Stimulated activated naive CD8-positive, alpha-beta T cell treated with anti-CD3 and anti-CD28 coated beads, Interleukin-15, amount 100 ng/mL, for 72 hours (primary cell): ENCODE results near the gene MMD.
"Not testable (repeated sequence)": the region's sequence is repeated elsewhere in the genome, so short reads cannot be mapped to it uniquely, and the experiment has no call there.

Source experiments
- ATAC-seq: fragments of 150-1000 bp; cut with Tn5 transposase; 2 replicates; pipeline ENCODE4 v1.10.0; 2021; ENCODE audit warnings: mild to moderate bottlenecking, moderate library complexity
- DNase-seq, 2 donors: peaks; one replicate each; pipeline ENCODE4 v3.0.0; 2021 to 2022
- H3K27ac Mint-ChIP-seq, 2 donors: one replicate each; pipeline ENCODE4 v1.8.0; 2022; ENCODE audit warnings: mild to moderate bottlenecking in 2 of 2, mixed read lengths in 2 of 2, moderate library complexity in 2 of 2
- H3K27me3 Mint-ChIP-seq: one replicate; pipeline ENCODE4 v1.8.0; 2022; ENCODE audit warnings: mixed read lengths
- H3K4me1 Mint-ChIP-seq: one replicate; pipeline ENCODE4 v1.8.0; 2022; ENCODE audit warnings: mild to moderate bottlenecking, mixed read lengths
- H3K4me3 Mint-ChIP-seq, 2 donors: one replicate each; pipeline ENCODE4 v1.8.0; 2022; ENCODE audit warnings: mild to moderate bottlenecking in 2 of 2, mixed read lengths in 2 of 2, moderate library complexity in 1 of 2
- H3K9me3 Mint-ChIP-seq, 2 donors: one replicate each; pipeline ENCODE4 v1.8.0; 2022; ENCODE audit warnings: mixed read lengths in 2 of 2

MMD gene

GRCh38 chr17:55450232-55450825 lies 28.7 kb upstream of the MMD start:
- no peak overlapping the region for H3K27ac Mint-ChIP-seq
- peaks cover 8% of the 10 kb centered on the region for H3K4me1 Mint-ChIP-seq
- H3K27me3 Mint-ChIP-seq: peaks cover 14% of the 10 kb centered on the region
- DNase-seq: no peak
- no peaks in the 10 kb centered on the region for H3K9me3 Mint-ChIP-seq
- no peak for ATAC-seq
- no peak overlapping the region for H3K4me3 Mint-ChIP-seq

- DNase-seq: no peak
- ATAC-seq: no peak
- Mint-ChIP-seq H3K4me3 (no peak overlapping the region), H3K27me3 (peaks cover 10% of the 10 kb centered on the region), H3K27ac (no peak overlapping the region), H3K4me1 (peaks cover 8% of the 10 kb centered on the region), H3K9me3 (no peaks in the 10 kb centered on the region)
Measured at GRCh38 chr17:55448681-55449080, 27.0 kb upstream of the MMD start.

- ATAC-seq: no peak
- no peak for DNase-seq
- no peak overlapping the region for H3K4me3 Mint-ChIP-seq
- H3K9me3 Mint-ChIP-seq: no peaks in the 10 kb centered on the region
- H3K27ac Mint-ChIP-seq: no peak overlapping the region
- H3K27me3 Mint-ChIP-seq: peaks cover 8% of the 10 kb centered on the region
- H3K4me1 Mint-ChIP-seq: no peaks in the 10 kb centered on the region
Measured at GRCh38 chr17:55446581-55447205, 25.1 kb upstream of the MMD start.

GRCh38 chr17:55446004-55446403 lies 24.4 kb upstream of the MMD start:
- H3K4me3 Mint-ChIP-seq, H3K9me3 Mint-ChIP-seq, ATAC-seq, H3K27ac Mint-ChIP-seq, H3K4me1 Mint-ChIP-seq, H3K27me3 Mint-ChIP-seq, DNase-seq: not testable (repeated sequence)

- peaks cover 5% of the 10 kb centered on the region for H3K27me3 Mint-ChIP-seq
- DNase-seq (no peak), ATAC-seq (no peak)
- H3K9me3 Mint-ChIP-seq: no peaks in the 10 kb centered on the region
- H3K4me1 Mint-ChIP-seq: no peaks in the 10 kb centered on the region
- H3K27ac Mint-ChIP-seq: no peak overlapping the region
- H3K4me3 Mint-ChIP-seq: no peak overlapping the region
Measured at GRCh38 chr17:55444471-55445441, 23.1 kb upstream of the MMD start.

GRCh38 chr17:55443904-55444303 lies 22.3 kb upstream of the MMD start:
- Mint-ChIP-seq H3K9me3 (no peaks in the 10 kb centered on the region), H3K27ac (no peak overlapping the region), H3K4me1 (no peaks in the 10 kb centered on the region), H3K4me3 (no peak overlapping the region), H3K27me3 (no peaks in the 10 kb centered on the region)
- no peak for ATAC-seq
- no peak for DNase-seq

GRCh38 chr17:55442953-55443683 lies 21.5 kb upstream of the MMD start:
- Mint-ChIP-seq H3K27ac (no peak overlapping the region), H3K27me3 (peaks cover 4% of the 10 kb centered on the region), H3K9me3 (no peaks in the 10 kb centered on the region), H3K4me3 (no peak overlapping the region), H3K4me1 (no peaks in the 10 kb centered on the region)
- ATAC-seq: no peak
- no peak for DNase-seq

- no peak for ATAC-seq
- H3K27ac Mint-ChIP-seq: no peak overlapping the region
- H3K9me3 Mint-ChIP-seq: no peaks in the 10 kb centered on the region
- no peak for DNase-seq
- peaks cover 4% of the 10 kb centered on the region for H3K4me1 Mint-ChIP-seq
- H3K27me3 Mint-ChIP-seq: peaks cover 10% of the 10 kb centered on the region
- no peak overlapping the region for H3K4me3 Mint-ChIP-seq
Measured at GRCh38 chr17:55442462-55442861, 20.8 kb upstream of the MMD start.

- peaks cover 13% of the 10 kb centered on the region for H3K4me1 Mint-ChIP-seq
- H3K27ac Mint-ChIP-seq: no peak overlapping the region
- H3K9me3 Mint-ChIP-seq: no peaks in the 10 kb centered on the region
Measured at GRCh38 chr17:55441544-55441943, 19.9 kb upstream of the MMD start.

GRCh38 chr17:55440391-55440790 lies 18.8 kb upstream of the MMD start:
- Mint-ChIP-seq H3K27ac (no peak overlapping the region), H3K4me3 (no peak overlapping the region), H3K27me3 (peaks cover 18% of the 10 kb centered on the region), H3K4me1 (peaks cover 16% of the 10 kb centered on the region), H3K9me3 (no peaks in the 10 kb centered on the region)
- no peak for ATAC-seq
- no peak for DNase-seq

More at GRCh38 chr17:55441544-55441943, 19.9 kb upstream of the MMD start:
- DNase-seq (no peak), ATAC-seq (peak; percentile 78)
- Mint-ChIP-seq H3K4me3 (no peak overlapping the region), H3K27me3 (peaks cover 18% of the 10 kb centered on the region)

- H3K4me1 Mint-ChIP-seq: peaks cover 47% of the 10 kb centered on the region
- DNase-seq (no peak), ATAC-seq (no peak)
- H3K4me3 Mint-ChIP-seq: no peak overlapping the region
- no peak overlapping the region for H3K27ac Mint-ChIP-seq
- no peaks in the 10 kb centered on the region for H3K9me3 Mint-ChIP-seq
- H3K27me3 Mint-ChIP-seq: peaks cover 18% of the 10 kb centered on the region
Measured at GRCh38 chr17:55437159-55437605, 15.5 kb upstream of the MMD start.

- ATAC-seq (no peak), DNase-seq (no peak)
- H3K27me3 Mint-ChIP-seq: peaks cover 18% of the 10 kb centered on the region
- peaks cover 54% of the 10 kb centered on the region for H3K4me1 Mint-ChIP-seq
- no peaks in the 10 kb centered on the region for H3K9me3 Mint-ChIP-seq
- no peak overlapping the region for H3K4me3 Mint-ChIP-seq
- no peak overlapping the region for H3K27ac Mint-ChIP-seq
Measured at GRCh38 chr17:55436224-55437158, 14.9 kb upstream of the MMD start.

- DNase-seq (no peak), ATAC-seq (no peak)
- no peak overlapping the region for H3K4me3 Mint-ChIP-seq
- H3K27ac Mint-ChIP-seq: no peak overlapping the region
- no peaks in the 10 kb centered on the region for H3K9me3 Mint-ChIP-seq
- H3K4me1 Mint-ChIP-seq: peaks cover 61% of the 10 kb centered on the region
- peaks cover 18% of the 10 kb centered on the region for H3K27me3 Mint-ChIP-seq
Measured at GRCh38 chr17:55435408-55435807, 13.8 kb upstream of the MMD start.

- Mint-ChIP-seq H3K9me3 (no peaks in the 10 kb centered on the region), H3K4me3 (no peak overlapping the region), H3K27ac (no peak overlapping the region), H3K27me3 (peaks cover 18% of the 10 kb centered on the region), H3K4me1 (peaks cover 61% of the 10 kb centered on the region)
- ATAC-seq (peak; percentile 96), DNase-seq (peak in 1 of 2 donors; percentile 43)
Measured at GRCh38 chr17:55434721-55435120, 13.1 kb upstream of the MMD start.
